OCI-LY1 (cell line): ENCODE measurements around the gene PCBP3.

Experiments
- EZH2 ChIP-seq: fragments of 200-600 bp; sonication (generic), shearing (Covaris generic); IDR thresholded peaks from 2 replicates; pipeline ENCODE4 v1.8.0; 2017; ENCODE audit warnings: borderline replicate concordance, mixed run types, mild to moderate bottlenecking, antibody characterized with exemption, low read length, moderate library complexity, mixed read lengths
- TF ChIP-seq, protein P1 (sequence below): fragments of 200-600 bp; sonication (generic), shearing (Covaris generic); IDR thresholded peaks from 2 replicates; pipeline ENCODE4 v1.5.1; 2017; ENCODE audit warnings: mild to moderate bottlenecking, antibody characterized with exemption, low read length, moderate library complexity, mixed read lengths

DNA sequence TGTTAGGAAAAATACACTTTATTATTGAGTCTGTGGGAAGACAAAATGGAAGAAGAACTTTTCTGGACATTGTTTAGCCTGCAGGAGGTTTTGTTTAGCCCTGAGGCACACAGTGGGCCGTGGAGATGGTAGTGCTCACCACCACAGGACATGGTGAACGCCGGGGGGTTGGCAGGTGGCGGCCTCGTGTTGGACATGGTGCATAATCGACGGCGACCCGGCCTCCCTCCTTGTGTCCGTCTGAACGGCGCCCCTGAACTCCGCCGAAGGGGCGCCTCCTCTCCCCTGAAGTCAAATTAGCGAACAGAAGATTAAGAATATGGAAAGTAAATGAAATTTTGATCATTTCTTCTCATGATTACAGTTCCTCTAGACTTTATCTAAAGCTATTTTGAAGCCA is 126.4 kb downstream of the PCBP3 start:
- TF ChIP-seq, protein P1, sequence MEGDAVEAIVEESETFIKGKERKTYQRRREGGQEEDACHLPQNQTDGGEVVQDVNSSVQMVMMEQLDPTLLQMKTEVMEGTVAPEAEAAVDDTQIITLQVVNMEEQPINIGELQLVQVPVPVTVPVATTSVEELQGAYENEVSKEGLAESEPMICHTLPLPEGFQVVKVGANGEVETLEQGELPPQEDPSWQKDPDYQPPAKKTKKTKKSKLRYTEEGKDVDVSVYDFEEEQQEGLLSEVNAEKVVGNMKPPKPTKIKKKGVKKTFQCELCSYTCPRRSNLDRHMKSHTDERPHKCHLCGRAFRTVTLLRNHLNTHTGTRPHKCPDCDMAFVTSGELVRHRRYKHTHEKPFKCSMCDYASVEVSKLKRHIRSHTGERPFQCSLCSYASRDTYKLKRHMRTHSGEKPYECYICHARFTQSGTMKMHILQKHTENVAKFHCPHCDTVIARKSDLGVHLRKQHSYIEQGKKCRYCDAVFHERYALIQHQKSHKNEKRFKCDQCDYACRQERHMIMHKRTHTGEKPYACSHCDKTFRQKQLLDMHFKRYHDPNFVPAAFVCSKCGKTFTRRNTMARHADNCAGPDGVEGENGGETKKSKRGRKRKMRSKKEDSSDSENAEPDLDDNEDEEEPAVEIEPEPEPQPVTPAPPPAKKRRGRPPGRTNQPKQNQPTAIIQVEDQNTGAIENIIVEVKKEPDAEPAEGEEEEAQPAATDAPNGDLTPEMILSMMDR, result no peak
- TF ChIP-seq EZH2, result no peak
